ENCODE results near the gene DOLK.
"Not testable (repeated sequence)": the region's sequence is repeated elsewhere in the genome, so short reads cannot be mapped to it uniquely, and the experiment has no call there.

The DOLK gene

DNA sequence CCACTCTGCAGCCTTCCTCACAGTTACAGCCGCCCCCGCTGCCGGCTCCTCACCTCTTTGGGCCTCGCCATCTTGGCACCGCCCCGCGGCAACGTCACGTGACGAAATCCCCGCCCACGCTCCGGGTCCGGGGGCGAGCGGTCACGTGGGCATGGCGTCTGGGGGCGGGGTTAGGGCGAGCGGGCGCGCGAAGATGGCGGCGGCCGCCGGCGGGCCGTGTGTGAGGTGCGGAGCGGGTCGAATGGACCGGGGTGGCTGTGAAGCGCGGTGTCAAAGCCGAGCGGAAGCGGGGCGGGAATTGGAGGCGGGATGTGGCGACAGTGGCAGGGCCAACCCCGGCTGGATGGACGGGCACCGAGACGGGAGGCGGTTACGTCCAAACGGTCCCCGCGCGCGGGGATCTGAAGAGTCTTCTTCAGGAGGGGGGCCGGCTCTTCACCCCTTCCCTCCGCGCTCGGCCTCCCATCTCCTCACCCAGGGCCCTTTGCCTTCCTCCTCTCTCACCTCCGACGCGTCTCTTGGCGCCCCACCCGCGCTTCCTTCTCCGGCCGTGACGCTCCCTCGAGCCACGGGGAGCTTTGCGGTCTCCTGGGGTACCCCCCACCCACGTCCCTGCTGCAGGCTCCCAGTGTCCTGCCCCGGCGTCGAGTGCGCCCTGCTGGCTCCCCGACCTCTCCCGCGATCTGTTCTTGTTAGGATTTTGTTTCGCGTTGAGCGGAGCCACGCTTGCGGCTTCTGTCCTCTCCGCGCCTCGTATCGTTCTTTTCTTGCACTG, at the start of gene DOLK, which contains the start of gene NUP188:
Gene DOLK, minus strand, starts transcription at position 77 of the 775 bp plus-strand sequence. CDS start 300 bp downstream, outside the sequence.
Gene NUP188, plus strand, starts transcription at position 173 of the 775 bp plus-strand sequence. Its CDS starts 21 bp downstream, at position 194.
- peak; percentile 95 for DNase-seq (ENCODE audit: low spot score)

DNA sequence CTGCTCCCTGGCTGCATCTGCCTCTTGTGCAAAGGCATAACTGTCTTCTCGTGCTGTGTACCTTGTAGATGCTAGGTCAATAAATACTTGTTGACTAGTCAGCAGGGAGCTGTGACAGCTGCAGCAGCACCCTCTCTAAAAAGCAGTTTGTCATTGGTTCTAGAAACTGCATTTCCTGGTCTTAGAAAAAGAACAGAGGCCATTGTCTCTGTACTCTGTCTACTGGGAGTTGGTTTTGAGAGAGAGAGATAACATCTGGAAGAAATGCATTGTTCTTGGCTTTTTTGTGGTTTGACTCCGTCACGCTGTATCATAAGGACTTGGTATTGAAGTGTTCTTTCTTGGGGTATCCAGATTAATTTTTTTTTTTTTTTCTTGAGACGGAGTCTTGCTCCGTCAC, 48.4 kb upstream of the DOLK start:
- no peak for DNase-seq (ENCODE audit: low spot score)

DNA sequence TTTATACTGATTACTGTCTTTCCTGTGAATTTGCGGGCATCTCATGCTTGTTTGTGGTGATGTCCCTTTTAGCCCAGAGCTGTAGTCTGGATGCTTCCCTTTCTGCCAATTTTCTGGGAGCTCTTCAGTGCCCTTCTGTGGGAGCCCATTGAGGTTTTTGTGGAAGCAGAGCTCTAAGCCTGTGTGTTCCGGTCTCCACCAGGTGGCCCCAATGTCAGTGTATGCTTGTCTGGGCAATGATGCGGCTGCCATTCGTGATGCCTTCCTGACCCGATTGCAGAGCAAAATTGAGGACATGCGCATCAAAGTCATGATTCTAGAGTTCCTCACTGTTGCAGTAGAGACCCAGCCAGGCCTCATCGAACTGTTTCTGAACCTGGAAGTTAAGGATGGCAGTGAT, 45.6 kb upstream of the DOLK start:
- DNase-seq (ENCODE audit: low spot score) = peak; percentile 82

DNA sequence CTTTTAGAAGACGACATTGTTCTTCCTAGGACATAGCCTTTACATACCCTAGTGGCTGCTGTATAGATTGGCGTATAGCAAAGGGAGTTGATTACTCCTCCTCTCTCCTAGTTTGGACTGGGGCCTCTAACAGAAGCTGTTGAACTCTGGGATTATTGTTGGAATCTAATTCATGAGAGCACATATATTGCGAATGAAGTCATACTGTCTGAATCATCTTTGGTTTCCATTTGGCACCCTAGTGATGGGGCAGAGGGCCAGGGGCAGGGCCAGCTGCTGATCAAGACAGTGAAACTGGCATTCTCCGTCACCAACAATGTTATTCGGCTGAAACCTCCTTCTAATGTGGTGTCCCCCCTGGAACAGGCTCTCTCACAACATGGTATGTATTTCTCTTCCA, 40.4 kb upstream of the DOLK start:
- DNase-seq (ENCODE audit: low spot score) = peak; percentile 45

DNA sequence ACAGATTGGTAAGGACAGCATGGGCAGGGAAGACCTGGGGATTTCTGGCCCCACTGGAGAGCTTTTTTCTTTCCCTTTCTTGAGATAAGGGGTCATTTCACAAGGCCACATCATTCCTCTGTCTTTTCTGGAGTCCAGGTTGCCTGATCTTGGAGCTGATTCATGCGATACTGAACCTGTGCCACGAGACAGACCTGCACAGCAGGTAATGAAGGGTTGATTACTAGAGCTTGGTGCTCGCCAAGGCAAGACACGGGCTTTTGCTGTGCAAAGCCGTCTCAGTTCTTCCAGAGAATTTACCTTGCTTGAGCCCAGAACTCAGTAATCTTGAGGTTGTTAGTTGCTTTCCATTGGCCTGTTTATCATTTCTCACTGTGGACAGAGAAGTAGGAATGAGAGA, 39.3 kb upstream of the DOLK start:
- no peak for DNase-seq (ENCODE audit: low spot score)

DNA sequence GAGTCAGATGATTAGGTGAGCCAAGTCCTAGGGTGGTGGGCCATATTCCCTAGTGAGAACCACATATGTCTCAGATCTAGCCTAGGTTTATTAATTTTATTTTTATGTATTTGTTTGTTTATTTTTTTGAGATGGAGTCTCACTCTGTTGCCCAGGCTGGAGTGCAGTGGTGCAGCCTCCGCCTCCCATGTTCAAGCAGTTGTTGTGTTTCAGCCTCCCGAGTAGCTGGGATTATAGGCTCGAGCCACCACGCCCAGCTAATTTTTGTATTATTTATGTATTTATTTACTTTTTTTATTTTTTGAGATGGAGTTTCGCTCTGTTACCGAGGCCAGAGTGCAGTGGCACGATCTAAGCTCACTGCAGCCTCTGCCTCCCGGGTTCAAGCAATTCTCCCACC, 36.1 kb upstream of the DOLK start:
- DNase-seq (ENCODE audit: low spot score) = no peak

DNA sequence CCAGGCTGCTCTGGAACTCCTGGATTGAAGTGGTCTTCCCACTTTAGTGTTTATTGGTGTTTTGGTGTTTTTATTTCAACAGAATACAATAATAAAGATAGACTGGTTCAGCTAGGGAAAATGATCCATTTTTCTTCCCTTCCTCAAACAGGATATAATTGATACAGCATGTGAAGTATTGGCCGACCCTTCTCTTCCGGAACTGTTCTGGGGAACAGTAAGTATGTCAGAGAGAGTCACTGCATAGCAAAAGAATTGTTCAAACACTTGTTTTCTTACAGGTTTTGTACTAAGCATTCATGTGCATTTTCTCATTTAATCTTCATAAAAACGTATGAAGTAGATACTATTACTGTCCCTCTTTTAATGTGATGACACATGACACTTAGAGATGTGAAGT, 31.7 kb upstream of the DOLK start:
- no peak for DNase-seq (ENCODE audit: low spot score)

DNA sequence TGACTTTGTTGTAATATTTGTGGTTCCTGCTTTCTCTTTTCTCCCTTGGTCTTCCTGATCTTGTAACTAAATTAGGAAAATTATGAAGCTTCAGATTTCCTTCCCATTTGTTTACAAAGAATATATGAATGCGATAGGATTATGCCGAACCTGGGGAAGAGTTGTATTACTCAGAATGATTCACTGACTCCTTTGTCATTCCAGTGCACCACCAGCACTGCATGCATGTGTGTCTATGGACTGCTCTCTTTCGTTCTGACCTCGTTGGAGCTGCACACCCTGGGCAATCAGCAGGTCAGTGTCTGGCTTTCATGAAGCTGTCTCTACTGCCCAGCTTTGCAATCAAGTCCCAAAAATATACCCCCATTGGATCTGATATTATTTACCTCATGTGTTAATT, 25.6 kb upstream of the DOLK start:
- no peak for DNase-seq (ENCODE audit: low spot score)

DNA sequence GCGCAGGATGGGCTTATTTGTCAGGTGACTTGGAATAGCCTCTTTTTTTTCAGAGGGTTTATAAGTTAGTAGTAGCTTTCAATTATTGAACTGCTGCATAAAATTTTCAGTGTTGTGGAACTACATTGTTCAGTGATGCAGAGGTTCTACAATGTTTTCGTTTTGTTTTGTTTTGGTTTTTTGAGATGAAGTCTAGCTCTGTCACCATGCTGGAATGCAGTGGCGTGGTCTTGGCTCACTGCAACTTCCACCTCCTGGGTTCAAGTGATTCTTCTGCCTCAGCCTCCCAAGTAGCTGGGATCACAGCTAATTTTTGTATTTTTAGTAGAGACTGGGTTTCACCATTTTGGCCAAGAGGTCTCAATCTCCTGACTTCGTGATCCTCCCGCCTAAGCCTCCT, 22.1 kb upstream of the DOLK start:
- DNase-seq (ENCODE audit: low spot score) = no peak

DNA sequence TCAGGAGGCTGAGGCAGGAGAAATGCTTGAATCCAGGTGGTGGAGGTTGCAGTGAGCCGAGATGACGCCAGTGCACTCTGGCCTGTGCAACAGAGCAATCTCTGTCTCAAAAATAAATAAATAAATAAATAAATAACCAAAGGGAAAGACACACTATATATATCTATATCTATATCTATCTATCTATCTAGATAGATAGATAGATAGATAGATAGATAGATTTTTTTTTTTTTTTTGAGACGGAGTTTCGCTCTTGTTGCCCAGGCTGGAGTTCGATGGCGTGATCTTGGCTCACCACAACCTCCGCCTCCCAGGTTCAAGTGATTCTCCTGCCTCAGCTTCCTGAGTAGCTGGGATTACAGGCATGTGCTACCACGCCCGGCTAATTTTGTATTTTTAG, 14.0 kb upstream of the DOLK start:
- not testable (repeated sequence) for DNase-seq (ENCODE audit: low spot score)

DNA sequence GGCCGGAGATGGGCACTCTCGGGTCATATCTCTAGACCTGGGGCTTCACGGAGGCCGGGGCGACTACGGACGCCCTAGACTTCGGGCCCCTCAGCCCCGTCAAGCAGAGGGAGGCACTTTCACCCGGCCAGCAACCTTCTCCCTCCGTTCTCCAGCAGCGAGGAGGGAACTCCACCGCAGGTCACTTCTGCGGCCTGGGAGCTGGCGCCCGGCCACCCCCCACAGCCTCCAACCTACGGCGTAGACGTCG, 201 bp downstream of the DOLK start:
- DNase-seq (ENCODE audit: low spot score) = no peak

DNA sequence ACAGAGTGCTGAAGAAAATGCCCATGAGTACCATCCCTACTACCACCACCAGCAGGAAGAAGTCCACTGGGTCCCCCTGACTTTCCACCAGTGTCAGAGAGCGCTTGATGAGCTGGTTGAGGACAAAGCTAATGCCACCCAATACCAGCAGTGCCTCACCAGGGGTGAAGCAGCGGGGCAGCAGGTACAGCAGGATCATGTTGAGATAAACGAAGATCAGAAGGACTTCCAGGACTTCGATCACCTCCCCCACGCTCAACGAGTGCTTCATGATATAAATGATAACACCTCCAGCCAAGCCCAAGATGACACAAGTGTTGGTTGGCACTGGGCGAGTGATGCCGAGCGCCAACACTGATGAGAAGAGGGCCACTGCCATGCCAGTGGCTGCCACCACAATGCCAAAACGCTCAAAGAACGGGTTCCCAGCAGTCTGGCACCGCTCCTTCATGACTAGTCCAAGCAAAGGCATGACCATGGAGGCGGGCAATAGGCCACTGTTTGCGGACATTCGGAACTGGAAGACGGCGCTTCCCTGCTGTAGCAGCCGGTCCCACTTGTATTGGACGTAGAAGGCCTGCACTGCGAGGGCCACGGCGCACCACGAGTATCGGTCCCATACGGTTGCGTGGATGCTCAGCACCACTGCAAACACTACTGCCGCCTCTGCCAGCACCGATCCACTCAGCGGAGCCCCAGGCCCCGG, 679 bp downstream of the DOLK start:
- DNase-seq (ENCODE audit: low spot score) = peak; percentile 57

DNA sequence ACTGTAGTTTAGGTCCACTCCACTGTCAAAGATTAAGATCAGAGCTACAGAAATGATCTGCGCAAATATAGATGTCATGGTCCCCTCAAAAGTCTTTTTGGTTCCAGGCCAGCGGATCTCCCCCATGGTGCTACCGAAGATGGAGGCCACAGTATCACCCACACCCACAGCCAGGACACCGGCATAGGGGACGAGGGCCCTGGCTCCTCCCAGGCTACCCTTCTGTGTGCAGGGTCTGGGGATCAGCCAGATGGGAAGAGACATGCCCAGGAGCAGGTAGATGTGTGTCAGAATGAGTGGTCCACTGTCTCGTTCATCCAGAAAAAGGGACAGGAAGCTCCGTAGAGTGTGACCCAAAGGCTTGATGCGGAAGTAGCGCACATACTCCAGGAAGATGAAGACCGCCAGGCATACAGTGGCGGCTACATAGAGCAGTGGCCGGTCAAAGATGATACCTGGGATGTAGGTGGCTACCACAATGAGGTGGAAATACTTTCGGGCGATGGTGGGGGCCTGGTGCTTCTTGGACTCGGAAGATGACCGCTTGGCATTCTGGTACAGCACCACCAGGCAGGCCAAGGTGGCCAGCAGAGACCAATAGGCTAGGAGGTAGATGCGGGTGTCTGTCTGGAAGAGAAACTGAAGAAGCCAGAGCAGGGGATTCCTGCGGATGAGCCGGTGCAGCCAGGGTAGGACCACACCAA, 1.5 kb downstream of the DOLK start:
- DNase-seq (ENCODE audit: low spot score) = no peak

DNA sequence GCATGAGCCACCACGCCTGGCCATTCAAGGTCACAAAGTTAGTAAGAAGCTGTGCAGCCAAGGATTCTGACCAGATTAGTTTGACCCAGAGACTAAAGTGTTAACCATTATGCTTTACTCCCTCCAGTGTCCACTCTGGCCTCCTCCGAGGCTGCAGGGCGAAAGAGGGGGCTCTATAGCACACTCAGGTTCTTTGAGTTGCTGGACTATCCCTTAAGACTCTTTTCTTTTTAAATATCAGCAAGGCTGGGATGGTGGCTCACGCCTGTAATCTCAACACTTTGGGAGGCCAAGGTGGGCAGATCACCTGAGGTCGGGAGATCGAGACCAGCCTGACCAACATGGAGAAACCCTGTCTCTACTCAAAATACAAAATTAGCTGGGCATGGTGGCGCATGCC, 2.4 kb downstream of the DOLK start:
- not testable (repeated sequence) for DNase-seq (ENCODE audit: low spot score)

DNA sequence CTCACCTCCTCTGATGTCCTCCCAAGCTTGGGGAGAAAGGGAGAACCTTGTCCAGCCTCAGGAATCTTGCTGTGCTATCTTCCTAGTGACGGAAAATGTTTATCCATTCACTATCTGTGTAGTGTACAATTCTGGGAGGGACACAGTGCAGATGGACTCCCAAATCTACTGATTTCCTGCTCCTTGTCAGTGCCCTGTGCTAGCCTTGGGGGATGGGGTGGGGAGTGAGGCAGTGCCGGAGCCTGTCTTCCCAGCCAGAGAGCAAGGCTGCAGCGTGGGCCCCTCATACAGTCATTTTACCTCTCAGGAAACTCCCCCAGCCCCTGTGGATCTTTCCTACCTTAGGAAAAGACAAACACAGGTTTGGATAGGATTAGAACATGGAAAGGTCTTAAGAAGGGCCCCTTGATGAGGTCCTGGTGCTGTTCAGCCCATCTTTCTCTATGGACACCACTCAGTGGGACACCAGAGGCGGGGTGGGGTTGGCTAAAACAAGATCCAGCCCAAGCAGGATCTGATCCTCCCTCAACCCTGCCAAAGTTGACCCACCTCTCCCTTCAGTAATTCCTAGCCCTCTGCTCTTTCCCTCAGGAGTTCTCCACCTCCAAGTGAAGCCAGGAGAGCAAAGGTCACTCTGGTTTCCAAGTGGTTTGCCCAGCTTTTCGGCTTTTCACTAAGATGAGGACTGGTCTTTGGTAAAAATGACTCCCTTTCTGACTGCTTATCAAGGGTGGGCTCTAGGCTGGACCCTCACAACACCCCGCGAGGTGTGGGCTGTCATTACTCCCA, 3.4 kb downstream of the DOLK start:
- DNase-seq (ENCODE audit: low spot score) = no peak

DNA sequence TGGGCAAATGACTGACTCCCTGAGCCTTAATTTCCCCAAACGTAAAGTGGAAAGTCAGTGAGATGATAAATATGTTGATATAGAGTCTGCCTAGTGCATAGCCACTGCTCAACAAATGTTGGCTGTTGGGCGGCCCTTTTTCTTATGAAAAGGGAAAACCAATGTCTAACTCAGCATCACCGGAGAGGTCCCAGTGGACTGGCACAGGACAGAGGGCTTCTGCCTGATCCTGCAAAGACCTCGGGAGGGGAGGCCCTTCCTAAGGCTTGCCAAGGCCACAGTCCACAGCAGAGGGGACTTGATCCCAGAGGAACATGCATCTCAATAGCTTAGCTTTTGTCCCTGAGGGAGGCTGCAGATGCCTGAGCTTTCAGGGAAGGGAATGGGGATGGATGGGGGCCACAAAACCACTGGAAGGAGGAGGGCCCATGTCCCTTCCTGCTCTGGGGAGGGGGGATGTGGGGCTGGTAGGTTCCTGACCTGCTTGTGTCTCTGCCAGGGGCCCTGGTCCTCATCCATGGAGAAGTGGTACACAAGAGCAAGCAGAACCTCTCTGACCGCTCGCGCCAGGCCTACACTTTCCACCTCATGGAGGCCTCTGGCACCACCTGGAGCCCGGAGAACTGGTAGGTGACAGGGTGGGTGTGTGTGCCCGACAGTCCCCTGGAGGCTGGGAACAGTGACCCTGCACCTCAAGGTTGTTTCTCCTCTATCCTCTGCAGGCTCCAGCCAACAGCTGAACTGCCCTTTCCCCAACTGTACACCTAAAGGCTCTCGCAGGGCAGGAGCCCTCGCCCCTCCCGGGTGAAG, 6.3 kb downstream of the DOLK start:
- DNase-seq (ENCODE audit: low spot score) = no peak

DNA sequence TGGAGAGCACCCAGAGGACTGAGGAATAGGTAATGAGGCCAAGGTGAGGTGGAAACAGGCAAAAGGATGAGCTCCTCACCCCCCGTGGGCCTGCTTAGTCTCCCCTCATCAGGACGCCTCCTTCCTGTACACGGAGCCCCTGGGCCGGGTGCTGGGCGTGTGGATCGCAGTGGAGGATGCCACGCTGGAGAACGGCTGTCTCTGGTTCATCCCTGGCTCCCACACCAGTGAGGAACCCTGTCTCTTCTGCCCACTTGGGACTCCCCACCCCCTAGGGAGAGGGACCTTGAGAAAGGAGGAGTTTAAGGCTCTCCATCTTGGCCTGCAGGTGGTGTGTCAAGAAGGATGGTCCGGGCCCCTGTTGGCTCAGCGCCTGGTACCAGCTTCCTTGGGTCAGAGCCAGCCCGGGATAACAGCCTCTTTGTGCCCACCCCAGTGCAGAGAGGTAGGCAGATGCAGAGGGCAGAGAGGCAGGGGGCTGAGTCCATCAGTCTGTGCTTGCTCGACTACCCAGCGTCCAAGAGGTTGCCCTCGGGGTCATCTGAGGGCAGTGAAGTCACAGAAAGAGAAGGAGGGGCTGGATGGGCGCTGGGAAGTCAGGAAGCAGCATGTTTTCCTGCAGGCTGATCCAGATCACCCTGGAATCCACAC, 7.0 kb downstream of the DOLK start:
- DNase-seq (ENCODE audit: low spot score) = no peak

DNA sequence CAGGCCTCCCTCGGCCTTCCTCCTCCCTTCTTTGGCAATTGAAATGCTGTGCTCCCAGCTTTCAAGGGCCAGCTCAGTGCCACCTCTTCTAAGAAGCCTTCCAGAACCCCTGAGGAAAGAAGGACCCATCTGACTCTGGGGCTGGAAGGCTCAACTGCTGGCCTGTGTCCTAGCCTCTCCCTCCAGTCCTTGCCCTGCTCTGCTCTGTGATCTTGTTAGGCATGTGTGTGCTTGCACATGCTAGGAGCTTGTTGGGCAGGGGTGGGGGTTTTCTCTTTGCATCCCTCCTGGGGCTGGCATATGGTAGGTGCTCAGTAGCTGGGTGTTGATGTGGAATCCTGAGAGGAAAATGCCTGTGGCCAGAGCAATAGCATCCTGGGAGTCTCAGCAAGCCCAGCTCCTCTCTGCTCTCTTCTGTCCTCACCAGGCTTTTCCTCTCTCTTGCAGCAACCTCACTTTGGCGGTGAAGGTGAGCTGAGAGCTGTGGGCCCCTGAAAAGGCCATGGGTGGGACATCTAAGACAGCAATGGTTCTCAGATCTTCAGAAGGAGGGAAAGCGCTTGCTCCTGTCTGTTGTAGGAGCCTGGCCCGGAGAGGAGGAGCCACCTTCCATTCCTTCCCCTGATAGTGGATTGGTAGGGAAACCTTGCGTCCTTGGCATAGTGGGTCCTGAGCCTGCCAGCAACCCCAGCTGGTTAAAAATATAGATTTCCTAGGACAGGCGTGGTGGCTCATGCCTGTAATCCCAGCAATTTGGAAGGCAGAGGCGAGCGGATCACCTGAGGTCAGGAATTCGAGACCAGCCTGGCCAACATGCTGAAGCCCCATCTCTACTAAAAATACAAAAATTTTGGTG, 9.9 kb downstream of the DOLK start:
- no peak for DNase-seq (ENCODE audit: low spot score)

DNA sequence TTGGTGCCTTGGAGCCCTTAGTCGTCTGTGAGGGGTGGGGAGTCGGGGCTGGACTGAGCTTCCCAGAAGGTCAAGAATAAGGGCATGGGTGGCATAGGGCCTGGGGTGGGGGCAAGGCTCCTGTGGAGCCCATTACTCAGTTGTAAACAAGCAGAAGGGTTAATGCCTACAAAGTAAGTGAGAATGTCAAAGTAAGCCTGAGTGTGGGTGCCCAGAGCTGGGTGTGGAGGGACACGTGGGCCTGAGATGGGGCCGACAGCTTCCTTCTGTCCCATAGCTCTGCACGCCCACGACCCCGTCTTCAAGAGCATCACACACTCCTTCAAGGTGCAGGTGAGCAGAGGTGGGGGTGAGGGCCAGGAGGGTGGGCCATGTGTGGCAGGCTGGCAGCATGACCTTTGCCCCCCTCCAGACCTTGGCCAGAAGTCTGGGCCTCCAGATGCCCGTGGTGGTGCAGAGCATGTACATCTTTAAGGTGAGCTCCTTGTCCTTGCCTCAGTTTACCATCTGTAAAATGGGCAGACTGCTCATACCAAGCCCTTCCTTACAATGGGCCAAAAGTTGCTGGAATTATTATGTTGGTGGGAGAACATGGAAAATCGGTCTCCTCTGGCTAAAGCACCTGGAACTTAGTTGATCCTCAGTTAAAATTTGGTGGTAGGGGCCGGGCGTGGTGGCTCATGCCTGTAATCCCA, 11.1 kb downstream of the DOLK start:
- no peak for DNase-seq (ENCODE audit: low spot score)
